GM19372 (cell line): ENCODE measurements around the gene CDK6.

Source experiments
- ATAC-seq: cut with Tn5 transposase; IDR thresholded peaks from one replicate; pipeline ENCODE4 v1.9.1; 2021; ENCODE audit warnings: mild to moderate bottlenecking, low read depth, moderate library complexity; ENCODE audit not compliant: unreplicated experiment

CDK6 gene

DNA sequence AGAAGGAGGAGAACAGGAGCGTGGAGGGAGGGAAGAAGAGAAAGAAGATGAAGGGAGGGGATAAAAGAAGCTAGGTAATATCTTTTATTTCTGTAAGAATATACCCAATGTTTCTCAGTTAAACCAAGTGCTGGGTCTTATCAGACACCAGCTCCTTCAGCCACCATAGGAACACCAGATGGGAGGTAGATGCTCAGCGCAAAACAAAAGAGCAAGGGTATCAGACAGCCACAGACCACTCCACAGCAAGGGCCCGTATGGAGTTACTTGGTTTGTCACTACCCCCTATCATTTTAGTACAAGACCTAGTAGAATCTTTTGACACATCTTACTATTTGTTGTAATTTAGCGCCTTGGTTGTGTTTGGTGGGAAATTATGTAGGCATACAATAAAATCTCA lies 180.3 kb downstream of the CDK6 start:
- no peak for ATAC-seq

GRCh38 chr7:92655346-92655884 lies 181.0 kb downstream of the CDK6 start:
- ATAC-seq: no peak

DNA sequence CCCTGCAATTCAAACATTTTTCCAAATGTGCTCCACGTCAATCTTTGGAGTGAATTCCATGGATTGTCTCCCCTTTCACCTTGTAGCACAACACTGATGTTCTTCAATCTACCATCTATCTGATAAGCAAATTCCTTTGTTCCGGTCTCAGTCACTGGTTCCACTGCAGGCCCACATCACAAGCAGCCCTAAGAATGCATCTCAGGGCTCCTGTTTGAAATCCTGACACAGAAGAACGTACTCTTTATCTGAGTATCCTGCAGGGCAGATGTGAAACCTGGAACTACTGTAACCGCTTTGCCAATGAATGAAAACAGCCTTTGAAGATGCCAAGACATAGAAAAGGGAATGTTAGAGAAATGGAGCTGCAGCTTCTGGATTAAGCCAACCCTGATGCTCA lies 183.2 kb downstream of the CDK6 start:
- no peak for ATAC-seq

DNA sequence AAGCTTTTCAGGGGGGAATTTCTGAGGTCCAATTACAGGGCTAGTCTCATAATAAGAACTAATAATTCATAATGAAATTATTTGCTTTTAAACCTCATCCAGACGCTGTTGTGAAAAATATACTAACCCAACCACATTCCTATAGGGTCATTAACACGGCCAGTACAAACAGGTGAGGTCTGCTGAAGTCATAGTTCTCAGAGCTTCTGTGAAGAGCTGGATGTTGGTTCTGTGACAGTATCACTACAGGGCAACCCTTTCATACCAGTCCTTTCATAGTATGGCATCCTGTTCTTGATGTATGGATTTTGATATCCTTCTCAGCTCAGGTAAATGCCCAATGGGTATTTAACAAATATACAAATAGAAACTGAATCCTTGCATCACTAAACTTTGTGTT lies 183.8 kb downstream of the CDK6 start:
- ATAC-seq: no peak

DNA sequence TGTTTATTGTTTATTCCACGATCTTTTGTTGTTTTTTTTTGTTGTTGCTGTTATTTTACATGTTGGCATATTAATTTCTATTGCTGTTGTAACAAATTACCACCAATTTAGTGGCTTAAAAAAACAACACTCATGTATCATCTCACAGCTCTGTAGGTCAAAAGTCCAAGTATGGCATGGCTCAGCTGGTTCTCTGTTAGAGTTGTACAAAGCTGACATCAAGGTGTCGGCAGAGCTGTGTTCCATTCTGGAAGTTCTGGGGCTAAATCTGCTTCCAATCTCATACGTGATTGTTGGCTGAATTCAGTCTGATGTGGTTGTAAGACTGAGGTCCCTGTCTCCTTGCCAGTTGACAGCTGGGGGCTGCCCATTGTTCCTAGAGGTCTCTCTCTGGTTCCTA lies 186.0 kb downstream of the CDK6 start:
- no peak for ATAC-seq

DNA sequence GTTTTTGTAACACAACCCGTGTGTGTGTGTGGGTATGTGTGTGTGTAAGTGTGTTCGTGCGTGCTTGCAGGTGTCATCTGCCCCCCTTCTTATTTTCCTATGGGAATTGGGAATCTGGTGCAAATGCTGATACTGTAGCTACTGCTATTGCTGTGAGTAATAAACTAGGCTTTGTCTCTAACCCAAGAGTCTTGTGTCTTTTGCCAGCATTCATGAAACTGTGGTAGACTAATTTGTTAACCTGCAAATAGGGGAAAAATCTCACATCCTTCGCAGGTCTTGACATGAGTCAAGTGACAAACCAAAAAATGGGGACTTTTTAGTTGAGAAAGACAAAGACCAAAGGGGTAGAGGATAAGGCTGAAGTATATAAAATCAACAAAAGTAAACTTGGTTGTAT lies 188.3 kb downstream of the CDK6 start:
- ATAC-seq: no peak

GRCh38 chr7:92647652-92648051 lies 188.7 kb downstream of the CDK6 start:
- no peak for ATAC-seq

- no peak for ATAC-seq
These were observed 189.3 kb downstream of the CDK6 start for GRCh38 chr7:92647011-92647625.

DNA sequence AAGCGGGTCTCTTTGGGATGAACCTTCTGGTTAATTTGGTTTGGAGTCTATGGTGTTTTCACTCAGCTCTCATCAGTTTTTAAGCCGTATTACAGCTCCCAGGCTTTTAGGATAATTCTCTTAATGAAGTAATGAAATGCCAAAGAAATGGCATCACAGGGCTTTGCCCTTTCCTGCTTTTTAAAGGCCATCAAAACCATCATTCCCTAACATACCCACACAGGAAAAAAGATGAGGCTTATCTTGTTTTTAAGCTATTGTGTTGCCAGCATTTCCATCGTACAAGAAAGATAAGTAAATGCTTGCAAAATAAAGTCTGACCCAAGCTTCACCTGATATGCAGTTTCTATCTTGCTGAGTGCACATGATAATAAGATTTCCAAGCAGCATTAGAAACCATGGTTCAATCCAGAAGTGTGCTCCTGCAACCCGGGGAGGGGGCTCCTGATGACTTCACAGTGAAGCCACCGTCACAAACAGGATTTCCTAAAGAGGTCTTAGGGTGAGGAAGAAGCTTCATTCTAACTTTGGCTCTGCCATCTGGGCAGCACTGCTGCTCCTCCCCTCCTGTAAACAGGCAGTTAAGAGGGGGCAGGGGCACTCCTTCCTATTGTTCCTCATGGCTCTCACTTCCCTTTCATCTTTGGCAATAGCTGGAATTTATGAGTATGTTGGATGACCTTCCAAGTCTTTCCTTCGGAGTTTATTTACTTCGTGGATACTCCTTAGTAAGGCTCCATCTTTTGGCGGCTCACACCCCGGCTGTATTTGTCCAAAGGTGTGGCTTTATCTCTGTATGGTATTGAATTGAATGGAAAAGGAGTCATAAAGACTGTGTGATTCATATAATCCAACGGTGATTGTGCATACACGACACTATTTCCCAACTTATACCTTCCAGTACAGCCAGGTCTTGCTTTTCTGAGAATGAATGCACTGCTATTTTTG lies 191.0 kb downstream of the CDK6 start:
- no peak for ATAC-seq

GRCh38 chr7:92644406-92645113 lies 191.8 kb downstream of the CDK6 start:
- ATAC-seq: no peak

GRCh38 chr7:92643821-92644220 lies 192.6 kb downstream of the CDK6 start:
- no peak for ATAC-seq

DNA sequence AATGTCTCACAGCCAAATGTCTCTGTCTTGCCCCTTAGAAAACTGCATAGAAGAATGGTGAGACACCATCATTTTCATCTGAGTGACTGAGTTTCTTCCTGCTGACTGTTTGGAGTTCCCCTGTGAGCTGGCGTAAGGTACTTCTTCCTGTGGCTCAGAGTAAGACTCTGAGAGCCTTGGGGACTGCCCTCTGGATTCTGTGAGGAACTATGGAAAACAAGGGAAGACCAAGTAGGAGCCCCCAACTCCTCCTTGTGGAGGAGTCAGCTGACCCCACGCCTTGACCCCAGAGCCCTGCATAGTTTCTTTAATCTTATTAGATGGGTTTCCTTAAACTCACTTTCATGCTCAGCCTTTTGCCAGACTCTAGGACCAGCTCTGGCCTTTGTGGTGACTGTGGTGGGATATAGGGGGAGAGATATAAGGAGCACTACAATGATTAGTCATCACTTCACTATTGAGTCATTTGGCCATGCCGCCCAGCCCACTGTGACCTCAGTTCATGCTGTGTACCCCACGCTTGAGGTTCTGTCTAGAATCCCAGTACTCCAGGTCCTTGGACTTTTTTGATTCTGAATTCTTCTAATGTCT lies 194.4 kb downstream of the CDK6 start:
- ATAC-seq: peak; percentile 72

DNA sequence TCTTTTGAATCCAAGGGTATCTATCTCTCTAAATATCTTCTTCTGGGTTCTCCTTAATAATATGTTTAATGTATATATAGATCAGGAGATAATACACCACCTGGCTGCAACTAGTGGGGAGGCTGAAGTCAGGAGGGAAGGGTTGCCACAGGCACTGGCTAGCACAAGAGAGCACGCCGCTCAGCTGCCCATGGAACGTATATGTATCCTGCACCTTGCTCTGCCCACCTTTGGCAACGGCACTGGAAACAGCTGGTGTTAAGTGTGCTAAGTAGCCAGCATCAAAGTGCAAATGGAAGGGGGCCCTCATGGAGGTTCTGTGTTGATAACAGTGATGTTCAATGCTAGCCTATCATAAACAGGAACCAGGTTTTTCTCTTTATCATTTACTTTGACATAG lies 196.4 kb downstream of the CDK6 start:
- ATAC-seq: no peak

DNA sequence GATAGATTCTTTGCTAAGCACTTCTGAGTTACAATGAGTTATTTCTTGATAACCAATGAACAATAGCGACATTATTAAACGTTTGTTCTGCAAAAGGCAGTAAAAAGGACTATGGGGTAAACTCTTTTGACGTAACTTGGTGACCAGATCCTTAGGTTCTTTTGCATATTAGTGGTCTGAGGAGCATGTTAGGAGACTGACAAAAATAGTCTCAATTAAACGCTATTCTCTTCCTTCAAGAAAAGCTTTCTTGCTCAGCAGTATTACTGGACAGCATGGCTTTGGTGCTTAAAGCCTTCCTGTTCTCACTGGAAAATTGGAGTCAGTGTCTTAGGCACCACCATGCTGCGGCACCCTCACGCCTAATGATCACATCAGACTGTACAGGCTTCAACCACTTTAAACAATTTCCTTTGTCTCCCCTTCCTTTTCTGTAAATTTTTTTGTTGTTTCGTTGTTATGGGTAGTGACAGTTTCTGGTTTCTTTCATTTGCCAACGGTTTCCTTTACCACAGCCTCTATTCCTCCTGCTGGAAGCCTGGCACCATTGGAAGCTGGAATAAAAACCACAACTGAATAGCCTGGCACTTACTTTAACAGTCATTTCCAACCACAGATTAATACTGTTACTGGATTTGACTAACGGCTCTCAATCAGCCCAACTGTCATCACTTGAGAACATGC lies 197.0 kb downstream of the CDK6 start:
- no peak for ATAC-seq

GRCh38 chr7:92636018-92636560 lies 200.3 kb downstream of the CDK6 start:
- no peak for ATAC-seq

GRCh38 chr7:92635538-92635937 lies 200.8 kb downstream of the CDK6 start:
- ATAC-seq: no peak

GRCh38 chr7:92634924-92635519 lies 201.4 kb downstream of the CDK6 start:
- peak; percentile 30 for ATAC-seq

GRCh38 chr7:92634205-92634604 lies 202.2 kb downstream of the CDK6 start:
- ATAC-seq: no peak

DNA sequence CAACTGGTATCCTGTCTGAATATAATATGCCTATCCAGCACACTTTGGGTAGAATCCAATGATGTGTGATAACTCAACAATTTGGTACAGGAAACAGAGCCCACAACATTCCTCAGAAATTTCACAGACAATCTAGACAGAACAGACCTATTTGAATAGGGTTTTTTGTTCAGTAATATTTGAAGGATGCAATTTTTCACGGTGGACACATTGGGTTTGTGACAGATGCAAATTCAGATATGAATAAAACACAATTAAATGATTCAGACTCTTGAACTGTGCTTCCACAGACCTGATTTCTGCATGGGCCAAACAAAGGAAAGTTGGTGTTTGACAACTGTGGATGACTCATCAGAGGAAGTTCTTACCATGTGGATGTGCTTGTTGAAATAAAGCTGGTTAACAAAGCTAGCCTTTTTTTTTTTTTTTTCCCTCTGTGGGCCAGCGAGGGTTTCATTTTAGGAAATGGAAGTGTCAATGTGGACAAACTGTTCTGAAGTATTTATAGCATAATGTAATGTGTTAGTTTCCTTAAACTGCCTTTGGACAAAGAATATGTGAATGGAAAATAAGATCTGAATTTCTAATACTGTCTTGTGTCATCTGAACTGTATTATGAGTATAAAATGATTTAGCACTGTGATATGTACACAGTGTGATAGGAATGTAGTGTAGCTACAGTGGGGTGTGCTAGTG lies 203.0 kb downstream of the CDK6 start:
- no peak for ATAC-seq
